COLO829 (cell line): Measurements from ENCODE around the gene SDK1.
"Not testable (repeated sequence)": the region's sequence is repeated elsewhere in the genome, so short reads cannot be mapped to it uniquely, and the experiment has no call there.

Source experiments
- DNase-seq: peaks from one replicate; pipeline ENCODE4 v3.0.0; 2012; ENCODE audit warnings: low spot score

Gene SDK1

DNA sequence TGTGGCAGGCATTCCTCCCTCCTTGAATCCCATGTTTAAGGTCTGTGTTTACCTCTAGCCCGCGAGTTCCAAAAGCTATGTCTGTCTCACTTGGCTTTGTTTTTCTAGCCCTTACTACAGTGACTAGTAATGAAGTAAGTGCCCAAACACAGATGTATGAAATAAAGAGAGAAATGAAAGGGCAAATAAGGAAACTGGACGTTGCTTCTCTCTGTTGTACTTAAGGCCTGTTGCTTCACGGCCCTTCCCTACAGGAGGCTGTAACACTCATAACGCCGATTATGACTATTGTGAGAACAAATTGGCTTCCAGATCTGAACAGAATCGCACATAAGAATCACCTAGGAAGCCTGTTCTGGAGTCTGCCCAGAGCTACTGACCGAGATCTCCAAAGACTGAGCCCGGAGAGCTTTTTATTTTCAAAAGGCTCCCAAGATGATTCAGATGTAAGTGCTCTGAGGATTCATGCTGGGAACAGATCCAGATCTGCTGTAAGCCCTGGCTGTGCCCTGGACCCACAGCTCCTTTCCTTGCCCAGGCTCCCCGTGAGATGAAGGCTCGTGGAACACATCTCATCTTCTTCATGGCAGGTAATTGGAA lies 432.6 kb downstream of the SDK1 start:
- no peak for DNase-seq

- no peak for DNase-seq
These were observed 437.9 kb downstream of the SDK1 start for GRCh38 chr7:3738964-3739363.

- DNase-seq: no peak
These were observed 438.9 kb downstream of the SDK1 start for GRCh38 chr7:3739983-3740382.

DNA sequence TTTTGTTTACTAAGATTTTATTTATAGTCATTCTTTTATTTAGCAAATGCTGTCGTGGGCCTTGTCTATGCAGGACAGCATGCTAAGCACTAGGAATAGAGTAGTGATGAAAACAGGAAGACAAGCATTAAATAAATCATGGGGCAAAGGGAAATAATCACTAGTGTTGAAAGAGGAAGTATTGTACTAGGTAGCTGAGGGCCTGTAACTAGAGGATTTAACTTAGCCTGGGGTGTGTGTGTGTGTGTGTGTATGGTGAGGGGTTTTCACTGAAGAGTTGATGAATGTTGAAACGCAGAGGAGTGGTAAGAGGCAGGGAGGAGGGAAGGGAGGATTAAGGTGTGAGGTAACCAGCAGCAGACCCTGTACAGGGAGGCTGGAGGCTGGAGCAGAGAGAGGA lies 446.4 kb downstream of the SDK1 start:
- DNase-seq: no peak

DNA sequence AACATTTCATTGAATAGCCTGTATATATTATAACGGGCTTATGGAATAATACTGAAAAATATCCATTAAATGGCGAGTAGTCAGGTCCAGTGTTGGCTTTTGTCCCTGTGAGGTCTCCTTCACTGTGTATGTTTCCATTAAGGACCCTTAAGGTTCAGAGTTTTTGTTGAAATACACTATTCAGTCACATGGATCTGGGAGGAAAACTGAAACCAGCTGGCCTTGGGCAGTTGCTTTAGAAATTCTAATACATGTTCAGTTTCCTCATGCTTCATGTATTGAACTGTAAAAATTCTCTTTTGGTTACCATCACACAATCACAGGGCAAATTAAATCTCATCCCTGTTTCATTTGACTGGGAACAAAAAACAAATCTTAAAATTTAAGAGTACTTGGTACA lies 447.3 kb downstream of the SDK1 start:
- no peak for DNase-seq

DNA sequence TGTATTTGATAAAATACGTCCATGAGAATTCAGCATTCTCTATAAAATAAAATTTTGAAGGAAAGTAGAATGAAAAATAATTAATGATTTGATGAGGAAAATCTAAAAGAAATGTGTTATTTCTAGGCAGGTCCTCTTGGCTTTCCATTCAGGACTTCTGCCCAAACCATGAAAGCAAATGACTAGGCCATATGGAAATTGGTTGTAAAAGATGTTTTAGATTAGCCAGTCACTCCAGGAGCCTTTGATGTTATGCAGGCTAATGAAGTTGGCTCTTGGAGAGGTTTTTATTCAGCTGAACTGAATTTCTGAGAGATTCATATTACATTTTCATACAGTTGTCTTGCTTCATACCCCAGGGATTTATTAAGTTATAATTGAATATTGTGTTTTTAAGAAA lies 452.8 kb downstream of the SDK1 start:
- no peak for DNase-seq

DNA sequence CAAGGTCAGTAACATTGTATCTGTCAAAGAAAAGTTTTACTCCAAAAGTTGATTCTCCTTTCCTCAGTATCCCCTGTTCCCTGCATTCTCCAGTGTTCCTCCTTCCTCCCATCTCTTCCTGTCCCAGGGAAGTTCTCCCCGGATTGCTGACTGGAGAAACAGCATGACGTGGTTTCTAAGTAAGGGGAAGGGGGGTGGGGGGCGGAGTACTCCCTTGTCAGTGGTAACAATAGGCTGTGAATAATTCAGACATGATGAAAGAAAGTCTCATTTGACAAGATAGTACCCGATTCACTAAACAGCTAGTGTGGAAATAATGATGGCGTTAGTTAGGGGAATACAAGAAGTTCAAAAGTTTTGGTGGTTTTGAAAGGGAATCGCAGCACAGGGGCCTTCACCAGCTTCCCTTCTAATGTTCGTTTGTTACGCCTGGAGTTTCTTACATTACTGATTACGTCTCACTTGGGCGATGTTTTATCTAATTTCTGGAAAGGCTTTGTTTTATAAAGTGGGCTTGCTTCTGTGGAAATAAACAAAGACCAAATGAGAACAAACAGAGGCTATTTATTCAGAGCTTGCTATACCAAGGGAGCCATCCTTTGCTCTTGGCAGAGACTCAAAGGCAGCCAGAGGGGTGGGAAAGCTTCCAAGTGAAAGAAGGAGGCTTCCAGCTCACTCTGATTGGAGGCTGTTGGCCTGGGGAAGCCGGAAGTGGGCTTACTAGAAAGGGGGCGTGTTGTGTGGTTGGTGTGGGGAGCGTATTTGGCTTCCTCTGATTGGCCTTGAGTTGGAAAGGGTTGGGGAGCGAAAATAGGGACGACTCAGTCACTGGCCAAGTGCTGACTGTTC lies 453.7 kb downstream of the SDK1 start:
- no peak for DNase-seq

DNA sequence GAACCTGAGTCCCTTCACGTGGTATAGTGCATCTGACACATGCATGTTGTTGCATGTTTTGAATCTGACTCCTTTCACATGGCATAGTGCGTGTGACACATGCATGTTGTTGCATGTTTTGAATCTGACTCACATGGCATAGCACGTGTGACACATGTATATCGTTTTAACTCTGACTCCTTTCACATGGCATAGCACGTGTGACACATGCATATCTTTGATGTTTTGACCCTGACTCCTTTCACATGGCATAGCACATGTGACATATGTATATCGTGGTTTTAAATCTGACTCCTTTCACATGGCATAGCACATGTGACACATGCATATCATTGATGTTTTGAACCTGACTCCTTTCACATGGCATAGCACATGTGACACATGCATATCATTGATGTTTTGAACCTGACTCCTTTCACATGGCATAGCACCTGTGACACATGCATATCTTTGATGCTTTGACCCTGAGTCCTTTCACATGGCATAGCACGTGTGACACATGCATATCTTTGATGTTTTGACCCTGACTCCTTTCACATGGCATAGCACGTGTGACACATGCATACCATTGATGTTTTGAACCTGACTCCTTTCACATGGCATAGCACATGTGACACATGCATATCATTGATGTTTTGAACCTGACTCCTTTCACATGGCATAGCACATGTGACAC lies 454.9 kb downstream of the SDK1 start:
- DNase-seq: not testable (repeated sequence)

DNA sequence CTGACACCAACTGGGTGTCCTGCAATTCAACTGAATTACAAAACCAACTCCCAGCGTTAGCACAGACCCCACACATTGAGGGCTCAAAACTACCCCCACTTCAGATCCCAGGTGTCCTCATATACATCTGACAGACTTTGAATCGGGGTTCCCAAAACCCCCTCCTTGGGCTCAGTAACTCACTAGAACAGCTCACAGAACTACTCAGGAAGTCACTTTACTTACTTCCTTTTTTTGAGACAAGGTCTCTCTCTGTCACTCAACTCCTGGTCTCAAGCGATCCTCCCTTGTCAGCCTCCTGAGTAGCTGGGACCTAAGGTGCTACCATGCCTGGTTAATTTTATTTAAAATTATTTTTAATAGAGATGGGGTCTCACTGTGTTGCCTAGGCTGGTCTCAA lies 456.0 kb downstream of the SDK1 start:
- no peak for DNase-seq

DNA sequence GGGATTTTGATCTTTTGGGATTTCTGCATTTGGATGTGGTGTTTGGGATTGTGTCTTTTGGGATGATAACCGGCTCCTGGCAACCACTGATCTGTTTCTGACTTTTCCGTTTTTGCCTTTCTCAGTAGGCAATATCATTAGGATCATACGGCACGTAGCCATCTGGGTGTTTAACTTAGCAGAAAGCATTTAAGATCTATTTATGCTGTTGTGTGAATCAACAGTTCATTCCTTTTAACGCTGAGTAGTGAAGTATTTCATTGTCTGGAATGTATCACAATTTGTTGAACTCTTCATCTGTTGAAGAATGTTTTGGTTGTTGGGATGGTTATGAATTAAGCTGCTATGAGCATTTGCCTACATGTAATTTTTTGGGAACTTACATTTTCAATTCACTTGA lies 459.6 kb downstream of the SDK1 start:
- no peak for DNase-seq

DNA sequence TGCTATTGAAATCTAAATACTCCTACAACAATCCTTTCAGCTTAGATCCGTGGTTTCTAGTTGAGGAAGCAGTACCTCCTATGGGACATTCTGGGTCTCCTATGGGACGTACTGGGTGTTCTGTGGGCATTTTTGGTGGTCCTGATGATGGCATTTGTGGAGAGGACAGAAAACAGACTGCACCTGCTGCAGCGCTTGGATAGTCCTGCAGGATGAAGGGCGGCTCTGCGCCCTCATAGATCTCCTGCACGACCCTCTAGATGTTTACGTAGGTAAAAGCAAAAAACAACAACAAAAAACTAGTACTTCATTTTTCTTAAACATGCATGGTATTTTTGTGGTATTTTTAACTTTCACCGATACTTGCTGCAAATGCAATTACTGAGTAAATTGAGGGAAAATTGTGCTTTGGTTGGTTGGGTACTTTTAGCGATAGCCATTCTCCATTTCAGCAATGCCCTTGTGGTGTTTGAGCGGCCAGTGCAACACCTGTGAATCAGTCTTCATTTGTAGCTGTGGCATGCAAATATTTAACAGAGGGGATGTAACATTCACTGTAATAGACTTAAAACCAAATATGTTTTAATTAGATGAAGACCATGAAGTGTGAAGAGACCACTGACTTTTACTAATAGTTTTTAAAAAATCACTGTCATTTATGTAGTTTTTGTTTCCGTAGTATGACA lies 461.2 kb downstream of the SDK1 start:
- no peak for DNase-seq

DNA sequence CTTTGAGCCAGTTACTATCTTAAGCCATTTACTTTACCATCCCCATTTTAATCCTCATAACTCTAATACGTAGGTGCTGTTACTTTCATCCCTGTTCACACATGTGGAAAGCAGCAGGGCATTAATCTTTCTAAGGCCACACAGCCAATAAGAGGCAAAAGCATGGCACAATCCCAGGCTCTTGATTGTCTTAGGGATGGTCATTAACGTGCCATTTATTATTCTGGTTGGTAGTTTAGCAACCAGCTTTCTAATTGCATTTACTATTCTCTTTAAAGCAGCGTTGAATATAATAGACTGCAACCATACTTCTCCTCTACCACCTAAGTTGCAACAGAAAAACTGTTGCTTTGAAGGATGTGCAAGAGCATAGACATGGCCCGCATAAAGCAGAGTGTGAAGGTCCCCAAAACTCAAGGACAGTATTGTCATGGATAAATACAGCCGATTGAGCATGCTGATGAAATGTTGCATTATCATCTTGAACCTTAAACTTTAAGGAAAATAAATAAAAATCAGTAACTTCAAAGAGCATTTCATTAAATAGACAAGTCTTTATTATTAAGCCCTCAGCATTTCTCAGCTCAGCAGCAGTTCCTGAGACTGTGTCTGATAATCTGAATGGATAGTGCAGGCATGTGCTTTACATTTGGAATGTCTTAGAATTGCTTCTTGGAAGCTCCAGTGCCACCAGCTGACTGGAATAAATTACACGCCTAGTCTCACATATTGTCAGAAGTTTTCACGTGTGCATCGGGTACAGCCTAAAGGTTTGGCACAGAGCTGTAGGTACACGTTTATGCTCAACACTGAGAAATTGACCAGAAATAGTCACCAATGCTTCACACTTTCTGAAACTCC lies 467.1 kb downstream of the SDK1 start:
- no peak for DNase-seq

- no peak for DNase-seq
These were observed 470.9 kb downstream of the SDK1 start for GRCh38 chr7:3771906-3772305.

- DNase-seq: no peak
These were observed 477.3 kb downstream of the SDK1 start for GRCh38 chr7:3778345-3778744.

- DNase-seq: no peak
These were observed 479.0 kb downstream of the SDK1 start for GRCh38 chr7:3780016-3780415.

DNA sequence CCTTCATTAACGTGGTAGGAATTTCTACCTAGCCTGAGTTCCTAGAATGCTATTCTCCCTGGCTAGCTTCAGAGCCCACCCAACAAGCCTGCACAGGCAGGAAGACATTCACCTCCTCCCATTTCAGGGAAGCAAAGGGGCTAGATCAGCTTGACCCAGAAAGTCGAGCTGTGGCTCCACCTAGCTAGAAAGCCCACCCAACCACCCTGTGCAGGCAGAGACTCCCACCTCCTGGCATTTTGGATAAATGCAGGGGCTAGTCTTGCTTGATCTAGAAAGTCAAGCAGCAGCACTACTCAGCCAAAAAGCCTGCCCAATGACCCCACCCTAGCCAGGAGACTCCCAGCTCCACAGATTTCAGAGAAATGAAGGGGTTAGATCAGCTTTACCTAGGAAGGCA lies 479.5 kb downstream of the SDK1 start:
- DNase-seq: no peak

GRCh38 chr7:3781607-3782006 lies 480.6 kb downstream of the SDK1 start:
- no peak for DNase-seq

GRCh38 chr7:3787717-3788264 lies 486.7 kb downstream of the SDK1 start:
- DNase-seq: no peak

GRCh38 chr7:3790803-3791202 lies 489.8 kb downstream of the SDK1 start:
- DNase-seq: no peak

DNA sequence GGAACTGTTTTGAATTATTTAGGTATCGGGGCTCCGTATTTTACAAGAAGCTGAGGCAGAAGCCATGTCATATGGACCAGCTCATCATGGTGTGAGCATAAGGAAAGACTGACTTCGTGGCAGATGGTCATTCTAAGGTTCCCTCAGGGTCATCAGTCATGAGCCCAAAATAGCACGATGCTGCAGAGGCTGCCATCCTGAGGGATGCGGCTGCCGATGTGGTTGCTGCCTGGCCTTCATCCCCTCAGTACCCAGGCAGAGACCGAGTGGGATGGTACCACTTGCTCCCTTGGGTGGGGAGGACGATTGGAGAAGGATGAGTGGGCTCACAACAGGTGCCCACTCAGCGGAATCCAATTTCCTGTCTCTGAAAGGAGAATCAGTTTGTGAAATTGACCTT lies 490.3 kb downstream of the SDK1 start:
- no peak for DNase-seq

DNA sequence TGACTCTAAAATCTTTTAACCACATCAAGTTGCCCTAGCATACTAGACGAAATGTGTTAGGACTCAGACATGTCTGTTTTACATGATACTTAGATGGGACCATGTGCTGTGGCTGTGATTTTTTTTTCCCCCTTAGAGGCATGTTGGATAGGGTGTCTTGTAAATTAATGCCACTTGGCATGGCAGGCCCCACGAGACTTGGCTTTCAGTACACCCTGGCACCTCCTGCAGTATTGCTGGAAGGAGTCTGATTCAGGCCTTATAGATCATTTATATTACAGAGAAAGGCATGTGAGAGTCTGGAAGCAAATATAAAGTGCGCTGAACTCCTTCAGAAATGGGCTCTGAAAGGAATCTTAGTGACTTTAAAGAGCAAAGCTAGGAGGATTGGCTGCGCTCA lies 494.1 kb downstream of the SDK1 start:
- no peak for DNase-seq
